Tibial nerve (tissue), 3 donors: Measurements from ENCODE around the gene APP.

Experiments
- POLR2A ChIP-seq, 2 donors: fragments of 450-650 bp; IDR thresholded peaks; one replicate each; pipeline ENCODE4 v1.6.1; 2017; ENCODE audit warnings: antibody characterized with exemption in 2 of 2, mild to moderate bottlenecking in 2 of 2, moderate library complexity in 2 of 2
- TF ChIP-seq, protein P1 (sequence below), 5 experiments: fragments of 200-600 bp in 3 of 5; fragments of 450-650 bp in 2 of 5; sonication (generic) in 3 of 5; IDR thresholded peaks; one replicate each; pipeline ENCODE4 v1.5.1; 2016 to 2019; ENCODE audit warnings: antibody characterized with exemption in 5 of 5, mild to moderate bottlenecking in 3 of 5, moderate library complexity in 2 of 5

DNA sequence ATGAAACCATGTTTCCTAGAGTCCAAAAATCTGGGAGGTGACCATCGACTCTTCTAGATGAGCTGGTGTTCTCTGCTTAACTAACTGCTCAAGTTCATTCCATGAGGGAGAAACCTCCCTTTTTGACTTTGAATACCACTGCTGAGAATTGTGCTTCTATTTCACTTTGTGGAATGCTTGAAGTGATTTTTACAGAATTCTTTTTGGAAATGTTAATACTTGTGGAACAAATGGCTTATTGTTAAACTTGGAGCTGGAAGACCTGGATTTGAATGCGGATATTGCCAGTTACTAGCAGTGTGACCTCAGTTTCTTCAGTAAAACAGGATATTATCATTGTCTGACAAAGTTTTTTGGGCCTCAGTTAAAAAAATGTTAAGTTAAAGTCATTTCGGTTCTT, 36.5 kb upstream of the APP start:
- TF ChIP-seq, protein P1, sequence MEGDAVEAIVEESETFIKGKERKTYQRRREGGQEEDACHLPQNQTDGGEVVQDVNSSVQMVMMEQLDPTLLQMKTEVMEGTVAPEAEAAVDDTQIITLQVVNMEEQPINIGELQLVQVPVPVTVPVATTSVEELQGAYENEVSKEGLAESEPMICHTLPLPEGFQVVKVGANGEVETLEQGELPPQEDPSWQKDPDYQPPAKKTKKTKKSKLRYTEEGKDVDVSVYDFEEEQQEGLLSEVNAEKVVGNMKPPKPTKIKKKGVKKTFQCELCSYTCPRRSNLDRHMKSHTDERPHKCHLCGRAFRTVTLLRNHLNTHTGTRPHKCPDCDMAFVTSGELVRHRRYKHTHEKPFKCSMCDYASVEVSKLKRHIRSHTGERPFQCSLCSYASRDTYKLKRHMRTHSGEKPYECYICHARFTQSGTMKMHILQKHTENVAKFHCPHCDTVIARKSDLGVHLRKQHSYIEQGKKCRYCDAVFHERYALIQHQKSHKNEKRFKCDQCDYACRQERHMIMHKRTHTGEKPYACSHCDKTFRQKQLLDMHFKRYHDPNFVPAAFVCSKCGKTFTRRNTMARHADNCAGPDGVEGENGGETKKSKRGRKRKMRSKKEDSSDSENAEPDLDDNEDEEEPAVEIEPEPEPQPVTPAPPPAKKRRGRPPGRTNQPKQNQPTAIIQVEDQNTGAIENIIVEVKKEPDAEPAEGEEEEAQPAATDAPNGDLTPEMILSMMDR (IDR thresholded peaks at IDR 0.05) = no peak
- no peak for TF ChIP-seq POLR2A (IDR thresholded peaks at IDR 0.05)
